NCI-H1930 (cell line): ENCODE data around the gene IKZF3.
"Not testable (repeated sequence)": the region's sequence is repeated elsewhere in the genome, so short reads cannot be mapped to it uniquely, and the experiment has no call there.

Experiments used
- DNase-seq, 2 experiments: peaks; one replicate each; lab custom pipeline; 2025; lab: John Stamatoyannopoulos, UW

The IKZF3 gene

DNA sequence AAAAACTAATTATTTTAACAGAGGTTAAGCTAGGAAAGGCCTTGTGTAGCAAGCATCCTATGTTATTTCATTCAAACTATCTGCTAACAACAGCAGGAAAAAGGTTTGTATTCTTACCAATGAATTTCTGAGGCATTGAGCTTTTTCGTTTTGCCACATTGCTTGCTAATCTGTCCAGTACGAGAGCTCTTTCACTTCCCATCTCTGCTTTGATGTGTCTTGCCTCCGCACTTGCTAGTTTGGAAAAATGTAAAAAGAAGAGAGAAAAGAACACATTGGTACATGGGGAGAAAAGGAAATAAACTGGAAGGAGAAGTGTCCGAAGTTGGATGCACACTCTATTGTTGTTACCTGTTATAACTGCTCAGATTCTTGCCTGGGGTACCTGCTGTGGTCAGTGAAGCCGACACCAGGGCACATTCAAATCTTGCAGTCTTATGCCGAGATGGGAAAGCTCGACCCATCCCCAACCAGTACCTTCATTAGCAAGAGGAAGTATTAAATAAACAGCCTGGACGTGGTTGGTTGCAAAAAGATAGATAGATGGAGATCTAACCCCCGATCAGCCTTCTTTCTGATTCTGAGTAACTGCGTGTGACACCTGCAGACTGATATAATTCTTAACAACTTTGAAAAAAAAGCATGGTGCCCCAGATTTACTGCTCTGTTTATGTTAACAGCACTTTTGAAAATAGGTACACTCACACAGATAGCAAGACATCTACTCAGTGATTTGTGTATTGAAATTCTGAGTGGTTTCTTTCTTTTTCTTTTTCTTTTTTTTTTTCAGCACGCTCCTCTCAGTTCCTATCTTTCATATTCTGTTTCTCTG lies 86.4 kb downstream of the IKZF3 start:
- no peak for DNase-seq

DNA sequence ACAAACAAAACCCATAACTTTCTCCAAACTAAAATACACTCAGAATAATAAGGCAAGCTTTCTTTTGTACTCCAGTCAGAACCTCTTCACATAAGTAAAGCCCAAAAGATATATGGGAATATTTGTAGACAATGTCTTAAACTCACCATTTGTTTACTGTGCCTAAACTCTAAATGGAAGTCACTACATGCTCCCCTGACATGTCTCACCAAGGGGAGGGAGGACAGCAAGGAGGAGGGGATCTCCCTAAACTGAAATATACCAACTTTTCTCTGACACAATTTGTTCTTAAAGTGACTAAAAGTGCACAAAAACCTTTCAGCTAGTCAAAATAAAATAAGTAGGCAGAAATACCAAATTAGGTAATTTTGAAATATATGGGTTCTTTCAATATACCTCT lies 87.9 kb downstream of the IKZF3 start:
- no peak for DNase-seq

DNA sequence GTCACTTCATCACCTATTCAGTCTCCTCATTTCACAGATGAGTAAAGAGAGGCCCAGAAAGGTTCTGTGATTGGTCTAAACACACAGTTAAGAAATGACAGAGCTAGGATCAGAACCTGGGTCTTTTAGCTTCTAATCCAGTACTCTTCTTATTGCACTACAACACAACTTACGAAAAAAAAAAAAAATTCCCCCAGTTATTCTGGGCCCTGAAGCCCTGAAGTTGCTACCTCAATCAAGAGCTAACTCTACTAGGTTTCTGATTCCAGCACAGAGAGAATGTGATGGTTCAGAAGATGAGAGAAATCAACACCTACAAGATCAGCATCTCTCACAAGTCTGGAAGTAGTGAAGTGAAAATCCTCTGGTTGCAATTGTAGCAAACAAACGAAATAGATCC lies 89.1 kb downstream of the IKZF3 start:
- DNase-seq: no peak

DNA sequence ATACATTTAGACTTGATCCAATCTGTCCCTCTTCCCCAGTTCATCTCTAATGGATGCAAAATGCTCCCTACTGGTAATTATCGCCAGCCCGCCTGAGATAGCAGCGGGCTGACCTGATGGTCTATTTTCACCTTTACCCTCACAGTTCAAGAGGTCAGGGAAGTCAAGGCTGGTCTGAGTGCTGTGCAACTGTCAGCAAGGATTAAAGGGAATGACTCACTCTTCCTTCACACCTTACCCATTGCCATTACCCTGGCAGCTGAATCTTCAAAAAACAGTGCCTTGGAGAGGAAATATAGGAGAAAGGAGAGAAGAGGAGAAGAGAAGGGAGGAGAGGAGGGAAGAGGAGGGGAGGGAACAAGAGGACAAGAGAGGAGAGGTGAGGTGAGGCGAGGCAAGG lies 90.1 kb downstream of the IKZF3 start:
- DNase-seq: no peak

DNA sequence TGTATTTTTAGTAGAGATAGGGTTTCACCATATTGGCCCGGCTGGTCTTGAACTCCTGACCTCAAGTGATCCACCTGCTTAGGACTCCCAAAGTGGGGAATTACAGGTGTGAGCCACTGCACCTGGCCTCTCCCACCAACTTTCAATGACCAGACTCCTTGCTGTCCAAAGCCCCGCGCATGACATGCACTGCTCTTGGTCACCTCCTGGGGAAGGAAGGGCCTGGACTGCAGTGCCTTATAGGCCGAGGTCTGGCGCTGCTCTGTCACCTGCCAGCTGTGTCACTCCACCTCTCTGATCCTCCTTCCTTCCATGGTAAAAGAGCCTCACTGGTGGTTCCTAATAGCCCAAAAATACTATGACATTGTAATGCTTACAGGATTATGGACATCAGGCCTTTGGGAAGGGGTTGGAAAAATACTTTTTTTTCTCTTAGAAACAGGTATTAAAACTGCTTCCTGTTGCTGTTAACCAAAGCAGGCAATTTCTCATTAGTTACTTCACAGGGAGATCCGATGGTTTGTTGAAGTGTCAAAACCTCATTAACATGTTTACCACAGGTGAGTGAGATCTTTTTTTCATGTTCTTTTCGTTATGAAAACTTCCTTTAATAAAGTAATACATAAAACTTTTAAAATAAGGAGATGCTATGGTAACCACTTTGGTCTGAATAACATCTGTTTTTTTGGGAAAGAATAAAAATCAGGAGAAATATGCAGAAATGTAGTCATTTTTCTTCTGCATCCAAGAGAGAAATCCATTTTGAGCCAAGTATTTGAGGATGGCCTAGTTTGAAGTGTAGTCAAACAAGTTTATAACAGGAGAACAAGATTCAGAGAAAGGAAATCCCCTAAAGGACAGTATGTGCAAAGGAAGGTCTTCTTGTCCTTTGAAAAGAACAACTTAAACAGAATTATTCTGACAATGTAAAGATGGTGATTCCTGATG lies 90.9 kb downstream of the IKZF3 start:
- DNase-seq: no peak

DNA sequence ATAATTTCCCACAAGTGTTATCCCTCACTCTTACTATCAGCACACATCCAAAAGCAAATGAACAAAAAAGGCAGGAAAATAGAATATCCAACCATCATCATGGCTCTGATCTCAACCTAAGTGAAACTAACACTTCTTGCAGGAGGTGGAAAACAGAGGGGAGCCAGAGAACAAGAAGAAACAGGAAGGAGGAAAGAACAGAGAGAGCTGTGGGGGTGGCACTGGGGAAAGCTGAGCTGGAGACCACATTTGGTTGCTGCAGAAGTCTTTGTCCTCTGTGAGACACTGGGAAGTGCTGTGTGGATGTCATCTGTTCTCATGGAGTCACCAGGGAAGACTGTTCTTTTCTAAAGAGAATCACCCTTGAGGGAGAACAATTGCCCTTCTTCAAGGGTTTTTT lies 91.7 kb downstream of the IKZF3 start:
- DNase-seq: no peak

DNA sequence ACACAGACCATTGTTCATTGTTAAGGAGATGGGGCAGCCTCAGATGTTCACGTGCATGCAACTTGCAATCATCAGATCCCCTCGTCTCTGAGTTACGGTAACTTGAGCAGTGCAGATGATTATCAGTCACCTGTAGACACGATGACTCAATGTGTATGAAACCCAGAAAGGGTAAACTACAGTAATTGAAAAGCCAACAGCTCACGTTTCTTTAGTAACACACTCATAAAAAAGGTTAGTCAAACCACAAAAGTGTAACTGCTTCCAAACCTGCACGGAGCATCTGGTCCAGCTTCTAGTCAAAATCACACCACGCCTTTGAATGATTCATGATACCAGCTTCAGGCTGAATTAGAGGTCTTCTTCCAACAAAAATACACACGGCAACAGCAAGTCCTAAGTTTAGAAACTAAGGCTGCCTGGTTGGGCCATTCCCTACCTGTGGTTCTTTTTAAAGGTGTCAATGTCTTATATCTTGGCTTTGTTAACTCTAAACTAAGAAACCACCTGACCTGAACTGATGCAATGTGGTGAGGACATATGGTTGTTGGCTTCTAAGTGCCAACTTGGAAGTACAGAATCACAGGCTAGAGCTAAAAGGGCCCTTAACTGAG lies 94.0 kb downstream of the IKZF3 start:
- DNase-seq: peak; percentile 42 to 81

DNA sequence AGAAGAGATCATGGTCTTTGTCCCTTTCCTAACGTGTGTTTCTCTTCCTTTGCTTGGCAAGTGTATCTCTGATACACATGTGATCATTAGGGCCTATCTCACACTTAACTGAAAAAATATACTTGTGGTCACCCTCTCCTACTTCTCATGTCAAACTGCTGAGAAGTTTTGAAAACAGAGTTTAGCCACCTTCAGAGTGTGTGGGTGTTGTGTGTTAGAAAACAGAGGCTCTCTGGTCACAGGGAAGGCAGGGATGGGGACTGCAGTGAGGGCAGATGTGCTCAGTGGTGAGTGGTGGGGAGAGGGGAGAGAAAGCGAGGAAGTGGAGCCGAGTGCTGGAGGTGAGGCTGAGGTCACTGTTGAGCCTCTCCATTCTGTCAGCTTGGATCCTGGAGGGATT lies 97.0 kb downstream of the IKZF3 start:
- DNase-seq: no peak

DNA sequence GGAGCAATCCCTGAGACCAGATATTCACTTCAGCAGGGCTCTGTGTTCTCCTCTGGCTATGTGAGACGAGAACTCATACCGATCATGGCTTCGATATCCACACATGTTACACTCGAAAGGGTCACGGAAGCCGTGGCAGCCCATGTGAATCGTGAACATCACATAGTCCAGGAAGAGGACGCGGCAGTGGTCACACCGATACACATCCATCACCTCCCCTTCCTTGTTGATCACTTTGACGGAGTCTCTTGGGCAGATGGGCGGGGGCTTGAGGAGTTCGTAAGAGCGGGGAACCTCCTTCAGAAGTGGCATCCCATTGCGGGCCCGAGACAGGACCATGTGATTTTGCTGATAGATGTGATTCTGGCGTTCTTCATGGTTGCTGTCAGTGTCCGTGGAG lies 98.3 kb downstream of the IKZF3 start:
- DNase-seq: no peak

DNA sequence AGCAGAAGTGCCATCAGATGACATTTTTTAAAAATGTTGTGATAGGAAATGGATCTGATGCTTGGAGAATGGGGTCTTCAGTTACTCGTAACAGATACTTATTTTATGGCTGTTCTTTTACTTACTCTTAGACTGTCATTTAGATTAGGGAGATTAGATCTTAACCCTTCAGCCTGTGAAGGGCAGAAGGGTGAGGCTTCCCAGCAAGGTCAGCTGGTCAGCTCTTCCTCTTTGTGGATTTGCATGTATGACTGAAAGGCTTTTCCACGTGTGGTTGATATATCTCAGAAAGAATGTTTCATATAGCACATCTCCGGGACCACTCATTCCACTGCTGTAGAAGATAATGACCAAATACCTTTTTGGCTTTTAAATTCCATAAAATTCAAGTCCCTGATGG lies 98.9 kb downstream of the IKZF3 start:
- no peak for DNase-seq

DNA sequence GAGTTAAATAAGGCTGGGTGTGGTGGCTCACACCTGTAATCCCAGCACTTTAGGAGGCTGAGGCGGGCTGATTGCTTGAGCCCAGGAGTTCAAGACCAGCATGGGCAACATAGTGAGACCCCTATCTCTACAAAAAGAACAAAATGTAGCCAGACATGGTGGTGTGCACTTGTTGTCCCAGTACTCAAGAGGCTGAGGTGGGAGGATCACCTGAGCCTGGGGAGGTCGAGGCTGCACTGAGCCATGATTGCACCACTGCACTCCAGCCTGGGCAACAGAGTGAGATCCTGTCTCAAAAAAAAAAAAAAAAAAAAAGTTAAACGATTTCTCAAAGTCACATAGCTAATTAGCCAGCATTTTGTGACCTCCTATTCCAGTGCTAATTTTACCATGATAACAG lies 99.9 kb downstream of the IKZF3 start:
- not testable (repeated sequence) for DNase-seq

DNA sequence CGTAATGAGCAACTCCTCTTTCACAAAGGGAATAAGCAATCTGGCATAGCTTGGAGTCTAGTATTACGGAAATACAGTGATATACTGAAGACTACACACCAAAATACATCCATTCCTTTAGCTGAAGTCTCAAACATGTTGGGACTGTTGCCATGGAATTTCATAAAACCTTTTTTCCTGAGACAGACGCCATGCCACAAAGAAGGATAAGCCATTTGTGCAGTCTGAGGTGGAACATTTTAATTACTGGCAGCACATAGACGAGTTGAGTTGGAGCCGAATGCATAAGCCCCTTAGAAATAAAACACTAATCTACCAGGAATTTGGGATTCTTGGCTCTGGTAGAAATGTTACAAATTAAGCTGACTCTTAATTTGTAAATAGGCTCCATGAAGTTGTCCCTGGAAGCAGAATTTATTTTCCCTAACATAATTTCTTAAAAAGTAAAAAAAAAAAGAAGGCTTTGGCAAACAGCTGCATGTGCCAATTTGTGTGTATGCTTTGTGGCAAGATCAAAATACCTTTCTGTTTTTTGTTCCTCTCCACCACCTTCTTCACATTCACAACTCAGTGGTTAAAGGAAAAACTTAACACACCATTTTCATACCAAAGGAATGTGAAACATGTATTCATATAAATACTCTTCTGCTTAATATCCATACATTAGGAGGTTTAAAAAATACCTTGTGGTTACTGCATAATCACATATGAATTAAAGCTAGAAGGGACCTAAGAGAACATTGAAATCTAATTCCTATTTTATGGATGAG lies 100.9 kb downstream of the IKZF3 start:
- no peak for DNase-seq

DNA sequence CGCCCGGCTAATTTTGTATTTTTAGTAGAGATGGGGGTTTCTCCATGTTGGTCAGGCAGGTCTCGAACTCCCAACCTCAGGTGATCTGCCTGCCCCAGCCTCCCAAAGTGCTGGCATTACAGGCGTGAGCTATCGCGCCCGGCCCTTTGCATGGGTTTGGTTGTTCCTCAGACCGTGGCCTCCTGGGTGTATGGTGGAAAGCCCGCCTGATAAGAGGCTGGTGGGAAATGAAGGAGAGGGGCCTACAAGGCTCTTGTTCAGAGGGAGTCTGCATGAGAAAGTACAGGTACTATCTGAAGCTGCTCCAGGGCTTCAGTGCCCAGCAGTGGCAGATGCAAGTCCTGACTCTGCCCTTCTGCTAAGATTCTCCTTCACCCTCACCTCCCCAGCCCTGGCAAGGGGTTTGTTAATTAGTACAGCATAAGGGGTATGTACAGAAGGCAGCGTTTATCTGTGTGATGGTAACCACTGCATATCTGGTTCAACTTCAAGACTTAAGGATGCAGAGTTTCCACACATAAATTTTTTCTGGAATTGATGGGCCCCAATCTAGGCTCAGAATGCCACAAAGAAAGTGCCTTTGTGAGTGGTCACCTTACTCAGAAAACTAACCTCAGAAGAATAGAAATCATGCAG lies 102.1 kb downstream of the IKZF3 start:
- no peak for DNase-seq

DNA sequence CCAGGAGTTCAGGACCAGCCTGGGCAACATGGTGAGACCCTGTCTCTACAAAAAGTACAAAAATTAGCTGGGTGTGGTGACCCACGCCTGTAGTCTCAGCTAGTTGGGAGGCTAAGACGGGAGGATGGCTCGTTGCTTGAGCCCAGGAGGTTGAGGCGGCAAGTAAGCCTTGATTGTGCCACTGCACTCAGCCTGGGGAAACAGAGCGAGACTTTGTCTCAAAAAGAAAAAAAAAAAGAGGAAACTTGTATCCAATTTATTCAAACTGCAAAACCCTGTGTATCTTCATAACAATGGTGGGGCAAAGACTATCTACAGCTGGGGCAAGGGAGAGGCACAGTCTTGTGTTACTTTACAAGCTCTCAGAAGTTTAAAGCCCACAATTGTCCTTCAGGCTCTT lies 104.9 kb downstream of the IKZF3 start:
- DNase-seq: no peak

DNA sequence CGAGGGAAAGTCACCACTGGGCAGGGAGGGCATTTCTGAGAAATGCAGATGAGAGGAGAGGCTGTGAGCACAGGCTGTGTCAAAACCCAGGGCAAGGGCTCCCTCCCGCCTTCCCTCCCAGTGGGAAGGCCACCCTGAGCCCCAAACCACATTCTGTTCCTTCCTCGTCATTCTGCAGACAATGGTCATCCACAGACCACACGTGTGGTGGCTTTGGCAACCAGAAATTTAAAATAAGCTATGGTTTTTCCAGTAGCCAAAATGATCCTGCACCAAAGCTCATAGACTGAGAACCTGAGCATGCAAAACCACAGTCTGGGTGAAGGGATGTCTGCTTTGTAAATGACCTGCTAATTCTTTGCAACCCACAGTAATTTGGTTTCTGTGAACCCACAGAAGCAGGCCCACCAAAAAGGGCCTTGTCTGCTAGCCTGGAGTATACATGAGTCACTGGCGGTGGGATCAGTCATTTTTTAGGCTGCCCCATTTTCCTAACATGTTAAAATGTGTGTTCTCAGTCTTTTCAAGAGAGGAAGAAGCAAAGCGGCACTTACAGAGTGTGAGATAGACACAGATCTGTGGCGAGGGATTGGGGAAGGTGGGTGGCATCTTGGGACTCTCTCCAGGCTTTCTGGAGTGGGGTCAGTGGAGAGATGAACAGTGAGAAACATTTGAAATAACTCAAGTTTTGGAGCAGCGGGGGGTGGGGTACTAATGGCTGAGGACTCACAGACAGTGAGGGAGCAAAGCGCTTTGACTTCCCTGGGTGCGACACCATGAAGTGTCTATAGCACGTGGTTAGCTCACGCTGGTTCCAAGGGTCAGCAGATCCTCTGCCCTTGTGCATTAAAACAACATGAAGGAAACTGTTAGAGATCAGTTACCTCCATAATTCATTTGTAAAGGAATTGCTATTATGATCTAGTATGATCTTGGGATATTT lies 105.9 kb downstream of the IKZF3 start:
- DNase-seq: no peak

DNA sequence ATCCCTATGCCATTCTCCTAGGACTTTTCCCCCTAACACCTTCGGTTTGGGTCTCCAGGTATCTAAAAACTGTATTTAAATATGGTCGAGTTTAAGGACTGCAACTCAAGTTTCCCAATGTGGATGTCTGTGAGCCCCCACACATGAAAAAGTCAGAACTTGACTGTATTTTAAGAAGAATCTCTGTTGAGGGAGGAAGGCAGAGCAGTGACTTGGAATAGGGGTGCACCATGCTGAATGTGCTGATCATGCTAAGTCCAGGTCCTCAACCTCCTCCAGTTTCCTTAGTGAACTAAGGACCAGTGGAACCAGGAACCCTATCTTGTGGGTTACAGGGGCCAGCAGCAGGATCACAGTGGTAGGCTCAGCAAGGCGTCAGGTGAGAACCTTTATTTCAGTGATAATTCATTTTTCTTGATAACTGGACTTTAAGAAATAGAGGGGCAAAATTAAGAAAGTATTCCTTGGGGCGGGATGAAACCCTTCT lies 106.9 kb downstream of the IKZF3 start:
- DNase-seq: no peak

DNA sequence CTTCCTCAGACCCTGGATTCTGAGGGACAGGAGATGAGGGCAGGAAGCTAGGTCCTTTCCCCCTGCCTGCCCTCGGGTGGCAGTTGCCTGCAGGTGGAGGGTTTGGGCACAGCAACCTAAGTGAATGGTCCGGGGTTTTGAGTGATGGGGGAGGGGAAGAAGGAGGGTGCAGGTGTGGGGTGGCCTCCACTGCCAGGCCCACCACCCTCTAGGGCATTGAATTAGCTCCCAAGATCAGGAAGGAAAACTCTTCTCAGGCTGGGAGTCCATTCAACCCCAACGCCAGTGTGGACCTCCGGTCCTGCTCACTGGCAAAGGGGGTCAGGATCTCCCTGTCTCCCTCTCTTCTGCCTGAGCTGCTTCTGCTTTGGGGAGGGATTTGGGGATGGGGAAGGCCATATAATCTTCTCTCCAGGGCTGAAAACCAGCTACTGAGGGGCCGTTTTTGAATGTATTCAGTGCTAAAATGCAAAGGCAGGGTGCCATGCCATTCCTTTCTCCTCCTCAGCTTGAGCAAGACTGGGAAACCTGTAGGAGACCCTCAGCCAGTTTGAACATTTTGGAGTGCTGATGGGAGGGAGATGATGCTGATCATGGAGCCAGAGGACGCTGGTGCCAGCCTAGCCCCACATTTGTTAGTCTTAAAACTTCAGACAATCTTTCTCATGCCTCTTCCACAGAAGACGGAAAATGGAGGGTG lies 107.6 kb downstream of the IKZF3 start:
- no peak for DNase-seq

DNA sequence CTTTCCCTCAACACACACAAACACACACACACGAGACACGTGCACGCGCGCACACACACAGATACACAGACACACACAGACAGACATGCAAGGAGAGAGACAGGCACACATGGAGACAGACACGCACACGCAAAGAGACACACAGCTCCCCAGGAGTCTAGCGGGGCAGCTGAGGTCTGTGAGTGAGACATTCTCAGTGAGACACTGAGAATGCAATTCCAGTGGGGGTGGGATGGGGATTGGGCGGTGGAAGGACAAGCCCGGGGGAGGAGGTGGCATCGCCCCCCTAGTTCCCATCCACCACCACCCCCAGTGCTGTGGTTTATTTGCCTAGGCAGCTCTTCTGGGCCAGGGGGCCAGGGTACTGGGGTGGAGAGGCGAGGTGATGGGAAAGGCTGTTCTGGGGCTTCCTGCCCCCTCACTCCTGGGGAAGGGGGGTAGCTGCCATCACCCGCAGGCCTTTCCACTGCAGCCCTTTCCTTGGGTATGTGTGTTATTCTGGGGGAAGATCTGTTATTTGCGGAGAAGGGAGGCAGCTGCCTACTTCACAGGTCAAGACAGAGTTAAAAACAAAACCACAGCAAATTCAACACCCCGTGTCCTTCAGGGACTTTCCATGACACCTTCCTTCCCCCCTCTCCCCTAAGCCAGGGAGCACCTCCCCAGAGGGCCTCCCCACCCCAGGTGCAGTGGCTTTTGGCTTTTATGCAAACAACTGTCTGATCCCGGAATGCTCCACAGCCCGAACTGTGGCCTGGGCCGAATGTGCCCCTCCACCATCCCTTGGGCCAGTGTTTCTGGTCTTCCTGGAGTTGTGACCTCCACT lies 108.3 kb downstream of the IKZF3 start:
- no peak for DNase-seq
